GM19397 (cell line): ENCODE data around the gene ADH7.
"Not testable (repeated sequence)": the region's sequence is repeated elsewhere in the genome, so short reads cannot be mapped to it uniquely, and the experiment has no call there.

Source experiments
- ATAC-seq: cut with Tn5 transposase; IDR thresholded peaks from one replicate; pipeline ENCODE4 v1.9.1; 2021; ENCODE audit warnings: mild to moderate bottlenecking, moderate library complexity; ENCODE audit not compliant: unreplicated experiment

Gene ADH7

GRCh38 chr4:99382745-99383360, 52.3 kb downstream of the ADH7 start:
- ATAC-seq, result no peak

DNA sequence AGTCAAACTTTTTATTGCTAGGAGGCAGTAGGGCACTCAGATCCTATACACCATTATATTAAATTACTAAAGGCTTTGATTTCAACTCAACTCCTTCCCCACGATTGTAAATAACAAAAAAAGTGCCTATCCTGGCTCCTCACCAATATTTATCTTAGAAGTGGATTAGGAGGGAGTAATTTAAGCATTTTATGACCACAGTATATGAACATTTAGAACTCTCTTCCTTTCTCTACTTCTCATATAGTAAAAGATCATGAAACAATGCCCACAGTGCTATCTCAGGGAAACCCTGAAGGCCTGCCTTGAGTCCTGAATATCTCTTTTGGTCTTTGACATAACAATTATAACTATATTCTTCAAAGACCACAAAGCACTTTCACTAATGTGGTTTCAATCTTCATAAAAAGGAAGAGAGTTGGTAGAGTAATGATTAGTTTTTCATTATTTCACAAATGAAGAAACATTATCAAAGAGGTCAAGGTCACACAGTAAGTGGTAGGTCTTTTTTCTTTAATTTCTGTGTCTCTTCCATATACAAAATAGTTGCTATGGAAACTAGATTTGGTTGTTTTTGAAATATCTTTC, 53.5 kb downstream of the ADH7 start:
- ATAC-seq, result no peak

- no peak for ATAC-seq
These were observed 55.6 kb downstream of the ADH7 start for GRCh38 chr4:99379571-99379970.

GRCh38 chr4:99378876-99379275, 56.3 kb downstream of the ADH7 start:
- ATAC-seq, result no peak

DNA sequence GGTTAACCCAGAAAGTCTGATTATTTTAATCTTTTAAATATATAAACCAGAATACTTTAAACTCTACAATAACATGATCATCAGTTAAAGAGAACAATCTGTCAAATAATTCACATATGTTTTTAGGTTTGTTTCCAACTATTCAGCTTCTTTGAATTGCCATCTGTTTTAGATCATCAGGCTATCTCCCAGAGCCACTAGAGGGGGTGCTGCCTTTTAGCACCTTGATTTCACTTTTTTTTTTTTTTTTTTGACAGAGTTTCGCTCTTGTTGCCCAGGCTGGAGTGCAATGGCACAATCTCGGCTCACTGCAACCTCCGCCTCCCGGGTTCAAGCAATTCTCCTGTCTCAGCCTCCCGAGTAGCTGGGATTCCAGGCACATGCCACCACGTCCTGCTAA, 57.8 kb downstream of the ADH7 start:
- not testable (repeated sequence) for ATAC-seq

- not testable (repeated sequence) for ATAC-seq
These were observed 62.7 kb downstream of the ADH7 start for GRCh38 chr4:99372464-99372863.

GRCh38 chr4:99367817-99368216, 67.3 kb downstream of the ADH7 start:
- ATAC-seq, result not testable (repeated sequence)

- ATAC-seq, result no peak
These were observed 68.7 kb downstream of the ADH7 start for GRCh38 chr4:99366491-99366890.

DNA sequence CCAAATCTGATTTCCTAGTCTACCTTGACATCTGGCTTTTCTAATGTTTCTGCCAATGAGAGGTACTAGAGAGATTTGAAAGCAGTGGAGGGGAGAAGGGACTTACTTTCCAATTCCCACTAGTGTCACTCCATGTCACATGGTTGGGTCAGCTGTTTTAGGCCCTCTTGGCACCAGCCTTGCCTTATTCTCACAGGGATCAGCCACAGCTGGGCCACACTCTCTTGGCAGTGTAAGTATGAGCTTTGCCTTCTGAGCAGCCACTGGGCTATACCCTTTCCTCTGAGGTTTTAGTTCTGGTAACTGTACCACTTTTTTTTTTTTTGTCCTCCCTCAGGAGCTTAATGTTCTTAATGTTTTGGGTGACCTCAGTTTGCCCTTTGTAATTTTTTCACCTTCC, 72.4 kb downstream of the ADH7 start:
- no peak for ATAC-seq
